GM12878 (cell line): ENCODE results near the gene TSPYL2. TPM values are rescaled to one million over a fixed set of nuclear protein-coding genes. Genes with fewer than 3 reads are reported as not detected.

Source experiments
- BACH1 ChIP-seq: fragments of 450-650 bp; IDR thresholded peaks from 2 replicates; pipeline ENCODE4 v1.6.1; 2017; ENCODE audit warnings: mild to moderate bottlenecking, borderline replicate concordance
- BMI1 ChIP-seq: fragments of 450-650 bp; IDR thresholded peaks from 2 replicates; pipeline ENCODE4 v1.6.1; 2016; ENCODE audit warnings: mild to moderate bottlenecking, moderate library complexity, borderline replicate concordance
- CREM ChIP-seq: IDR thresholded peaks from 2 replicates; pipeline ENCODE4 v1.6.1; 2014; ENCODE audit warnings: antibody characterized with exemption, low read depth
- DPF2 ChIP-seq: fragments of 450-650 bp; IDR thresholded peaks from 2 replicates; pipeline ENCODE4 v1.6.1; 2017; ENCODE audit warnings: mild to moderate bottlenecking
- ESRRA ChIP-seq: IDR thresholded peaks from 2 replicates; pipeline ENCODE4 v1.6.1; 2012; ENCODE audit warnings: mild to moderate bottlenecking, low read length, improper control_type of control experiment
- JUND ChIP-seq: IDR thresholded peaks from 2 replicates; pipeline ENCODE4 v1.6.1; 2012; ENCODE audit warnings: low read depth, mild to moderate bottlenecking, low read length, improper control_type of control experiment, moderate library complexity
- SPI1 ChIP-seq: IDR thresholded peaks from 2 replicates; pipeline ENCODE4 v1.6.1; 2011; ENCODE audit warnings: low read depth, mild to moderate bottlenecking, low read length, moderate library complexity, borderline replicate concordance; ENCODE audit not compliant: insufficient read depth
- TCF3 ChIP-seq: IDR thresholded peaks from 2 replicates; pipeline ENCODE4 v1.6.1; 2012; ENCODE audit warnings: low read depth, mild to moderate bottlenecking, low read length, borderline replicate concordance; ENCODE audit not compliant: insufficient read depth
- TCF7 ChIP-seq: IDR thresholded peaks from 2 replicates; pipeline ENCODE4 v1.6.1; 2014; ENCODE audit warnings: antibody characterized with exemption, borderline replicate concordance
- ZNF384 ChIP-seq: IDR thresholded peaks from 2 replicates; pipeline ENCODE4 v1.6.1; 2012; ENCODE audit warnings: low read depth, mild to moderate bottlenecking, low read length, improper control_type of control experiment, borderline replicate concordance
- polyA plus RNA-seq, 11 experiments: library from polyadenylated mRNA; depleted of rRNA in 4 of 11; unstranded in 6 of 11; stranded (reverse) in 5 of 11; fragments of >200 nt; fragmentation: Nextera tagmentation in 4 of 11; fragmentation: Illumina TruSeq in 1 of 11; extraction: Ambion mirVana in 4 of 11; extraction: Trizol in 1 of 11; gene quantifications; 1 replicate in 1 of 11; 2 replicates in 10 of 11; pipeline versions ENCODE4 v1.2.1 to v1.2.3, GENCODE V29; 2011 to 2016; ENCODE audit warnings: inconsistent platforms in 2 of 11, missing spikeins in 2 of 11, low read depth in 1 of 11
- total RNA-seq, 4 experiments: library from RNA; depleted of rRNA in 3 of 4; stranded (reverse); fragments of >200 nt in 3 of 4; fragmentation: Illumina TruSeq in 1 of 4; extraction: Trizol in 1 of 4; gene quantifications; 2 replicates each; pipeline versions ENCODE4 v1.2.1 to v1.2.3, GENCODE V29; 2013 to 2021
- TF ChIP-seq, protein P1 (sequence below): IDR thresholded peaks from 2 replicates; pipeline ENCODE4 v1.6.1; 2012; ENCODE audit warnings: improper control_type of control experiment, low read depth, low read length; ENCODE audit not compliant: insufficient replicate concordance
- TF ChIP-seq, protein P2 (sequence below): fragments of 450-650 bp; formaldehyde crosslinking; IDR thresholded peaks from 2 replicates; pipeline ENCODE4 v1.4.0; 2022; ENCODE audit warnings: mild to moderate bottlenecking, moderate library complexity
- TF ChIP-seq, protein P3 (sequence below): fragments of 450-650 bp; IDR thresholded peaks from 2 replicates; pipeline ENCODE4 v1.6.1; 2014; ENCODE audit warnings: mild to moderate bottlenecking
- TF ChIP-seq, protein P4 (sequence below), 3 experiments: IDR thresholded peaks in 2 of 3; conservative IDR thresholded peaks in 1 of 3; 2 replicates each; pipeline ENCODE4 v1.5.1; 2011; ENCODE audit warnings: low read depth in 3 of 3, low read length in 3 of 3, mild to moderate bottlenecking in 3 of 3, control low read depth in 2 of 3, moderate library complexity in 2 of 3, inconsistent platforms in 1 of 3, mixed read lengths in 1 of 3; ENCODE audit not compliant: control insufficient read depth in 2 of 3, insufficient read depth in 1 of 3; ENCODE audit errors: extremely low read depth in 1 of 3

TSPYL2 gene
- total and polyA plus RNA-seq, 10 of the 15 experiments (the other 5 are each of a cell fraction or from before 2014, with no cell fraction given): 0.53 to 24.6 (median 14.5) TPM

GRCh38 chrX:53088136-53088974 lies 6.2 kb downstream of the TSPYL2 start (continued):
- TF ChIP-seq, protein P1, sequence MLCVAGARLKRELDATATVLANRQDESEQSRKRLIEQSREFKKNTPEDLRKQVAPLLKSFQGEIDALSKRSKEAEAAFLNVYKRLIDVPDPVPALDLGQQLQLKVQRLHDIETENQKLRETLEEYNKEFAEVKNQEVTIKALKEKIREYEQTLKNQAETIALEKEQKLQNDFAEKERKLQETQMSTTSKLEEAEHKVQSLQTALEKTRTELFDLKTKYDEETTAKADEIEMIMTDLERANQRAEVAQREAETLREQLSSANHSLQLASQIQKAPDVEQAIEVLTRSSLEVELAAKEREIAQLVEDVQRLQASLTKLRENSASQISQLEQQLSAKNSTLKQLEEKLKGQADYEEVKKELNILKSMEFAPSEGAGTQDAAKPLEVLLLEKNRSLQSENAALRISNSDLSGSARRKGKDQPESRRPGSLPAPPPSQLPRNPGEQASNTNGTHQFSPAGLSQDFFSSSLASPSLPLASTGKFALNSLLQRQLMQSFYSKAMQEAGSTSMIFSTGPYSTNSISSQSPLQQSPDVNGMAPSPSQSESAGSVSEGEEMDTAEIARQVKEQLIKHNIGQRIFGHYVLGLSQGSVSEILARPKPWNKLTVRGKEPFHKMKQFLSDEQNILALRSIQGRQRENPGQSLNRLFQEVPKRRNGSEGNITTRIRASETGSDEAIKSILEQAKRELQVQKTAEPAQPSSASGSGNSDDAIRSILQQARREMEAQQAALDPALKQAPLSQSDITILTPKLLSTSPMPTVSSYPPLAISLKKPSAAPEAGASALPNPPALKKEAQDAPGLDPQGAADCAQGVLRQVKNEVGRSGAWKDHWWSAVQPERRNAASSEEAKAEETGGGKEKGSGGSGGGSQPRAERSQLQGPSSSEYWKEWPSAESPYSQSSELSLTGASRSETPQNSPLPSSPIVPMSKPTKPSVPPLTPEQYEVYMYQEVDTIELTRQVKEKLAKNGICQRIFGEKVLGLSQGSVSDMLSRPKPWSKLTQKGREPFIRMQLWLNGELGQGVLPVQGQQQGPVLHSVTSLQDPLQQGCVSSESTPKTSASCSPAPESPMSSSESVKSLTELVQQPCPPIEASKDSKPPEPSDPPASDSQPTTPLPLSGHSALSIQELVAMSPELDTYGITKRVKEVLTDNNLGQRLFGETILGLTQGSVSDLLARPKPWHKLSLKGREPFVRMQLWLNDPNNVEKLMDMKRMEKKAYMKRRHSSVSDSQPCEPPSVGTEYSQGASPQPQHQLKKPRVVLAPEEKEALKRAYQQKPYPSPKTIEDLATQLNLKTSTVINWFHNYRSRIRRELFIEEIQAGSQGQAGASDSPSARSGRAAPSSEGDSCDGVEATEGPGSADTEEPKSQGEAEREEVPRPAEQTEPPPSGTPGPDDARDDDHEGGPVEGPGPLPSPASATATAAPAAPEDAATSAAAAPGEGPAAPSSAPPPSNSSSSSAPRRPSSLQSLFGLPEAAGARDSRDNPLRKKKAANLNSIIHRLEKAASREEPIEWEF: no peak
- TF ChIP-seq, protein P2, sequence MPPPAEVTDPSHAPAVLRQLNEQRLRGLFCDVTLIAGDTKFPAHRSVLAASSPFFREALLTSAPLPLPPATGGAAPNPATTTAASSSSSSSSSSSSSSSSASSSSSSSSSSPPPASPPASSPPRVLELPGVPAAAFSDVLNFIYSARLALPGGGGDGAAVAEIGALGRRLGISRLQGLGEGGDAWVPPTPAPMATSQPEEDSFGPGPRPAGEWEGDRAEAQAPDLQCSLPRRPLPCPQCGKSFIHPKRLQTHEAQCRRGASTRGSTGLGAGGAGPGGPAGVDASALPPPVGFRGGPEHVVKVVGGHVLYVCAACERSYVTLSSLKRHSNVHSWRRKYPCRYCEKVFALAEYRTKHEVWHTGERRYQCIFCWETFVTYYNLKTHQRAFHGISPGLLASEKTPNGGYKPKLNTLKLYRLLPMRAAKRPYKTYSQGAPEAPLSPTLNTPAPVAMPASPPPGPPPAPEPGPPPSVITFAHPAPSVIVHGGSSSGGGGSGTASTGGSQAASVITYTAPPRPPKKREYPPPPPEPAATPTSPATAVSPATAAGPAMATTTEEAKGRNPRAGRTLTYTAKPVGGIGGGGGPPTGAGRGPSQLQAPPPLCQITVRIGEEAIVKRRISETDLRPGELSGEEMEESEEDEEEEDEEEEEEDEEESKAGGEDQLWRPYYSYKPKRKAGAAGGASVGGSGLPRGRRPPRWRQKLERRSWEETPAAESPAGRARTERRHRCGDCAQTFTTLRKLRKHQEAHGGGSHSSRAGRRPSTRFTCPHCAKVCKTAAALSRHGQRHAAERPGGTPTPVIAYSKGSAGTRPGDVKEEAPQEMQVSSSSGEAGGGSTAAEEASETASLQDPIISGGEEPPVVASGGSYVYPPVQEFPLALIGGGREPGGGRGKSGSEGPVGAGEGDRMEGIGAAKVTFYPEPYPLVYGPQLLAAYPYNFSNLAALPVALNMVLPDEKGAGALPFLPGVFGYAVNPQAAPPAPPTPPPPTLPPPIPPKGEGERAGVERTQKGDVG (CRISPR knock-in tag): no peak
- TF ChIP-seq BMI1: no peak
- no peak for TF ChIP-seq ZNF384
- TF ChIP-seq, protein P3, sequence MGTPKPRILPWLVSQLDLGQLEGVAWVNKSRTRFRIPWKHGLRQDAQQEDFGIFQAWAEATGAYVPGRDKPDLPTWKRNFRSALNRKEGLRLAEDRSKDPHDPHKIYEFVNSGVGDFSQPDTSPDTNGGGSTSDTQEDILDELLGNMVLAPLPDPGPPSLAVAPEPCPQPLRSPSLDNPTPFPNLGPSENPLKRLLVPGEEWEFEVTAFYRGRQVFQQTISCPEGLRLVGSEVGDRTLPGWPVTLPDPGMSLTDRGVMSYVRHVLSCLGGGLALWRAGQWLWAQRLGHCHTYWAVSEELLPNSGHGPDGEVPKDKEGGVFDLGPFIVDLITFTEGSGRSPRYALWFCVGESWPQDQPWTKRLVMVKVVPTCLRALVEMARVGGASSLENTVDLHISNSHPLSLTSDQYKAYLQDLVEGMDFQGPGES: no peak
- no peak for TF ChIP-seq TCF3
- TF ChIP-seq, protein P4, sequence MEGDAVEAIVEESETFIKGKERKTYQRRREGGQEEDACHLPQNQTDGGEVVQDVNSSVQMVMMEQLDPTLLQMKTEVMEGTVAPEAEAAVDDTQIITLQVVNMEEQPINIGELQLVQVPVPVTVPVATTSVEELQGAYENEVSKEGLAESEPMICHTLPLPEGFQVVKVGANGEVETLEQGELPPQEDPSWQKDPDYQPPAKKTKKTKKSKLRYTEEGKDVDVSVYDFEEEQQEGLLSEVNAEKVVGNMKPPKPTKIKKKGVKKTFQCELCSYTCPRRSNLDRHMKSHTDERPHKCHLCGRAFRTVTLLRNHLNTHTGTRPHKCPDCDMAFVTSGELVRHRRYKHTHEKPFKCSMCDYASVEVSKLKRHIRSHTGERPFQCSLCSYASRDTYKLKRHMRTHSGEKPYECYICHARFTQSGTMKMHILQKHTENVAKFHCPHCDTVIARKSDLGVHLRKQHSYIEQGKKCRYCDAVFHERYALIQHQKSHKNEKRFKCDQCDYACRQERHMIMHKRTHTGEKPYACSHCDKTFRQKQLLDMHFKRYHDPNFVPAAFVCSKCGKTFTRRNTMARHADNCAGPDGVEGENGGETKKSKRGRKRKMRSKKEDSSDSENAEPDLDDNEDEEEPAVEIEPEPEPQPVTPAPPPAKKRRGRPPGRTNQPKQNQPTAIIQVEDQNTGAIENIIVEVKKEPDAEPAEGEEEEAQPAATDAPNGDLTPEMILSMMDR (IDR thresholded peaks at IDR 0.05 in 2 of 3, conservative IDR thresholded peaks at IDR 0.05 in 1 of 3; ENCODE audit: control insufficient read depth in 2 of 3, extremely low read depth in 1 of 3, insufficient read depth in 1 of 3, low read depth in 3 of 3, low read length in 3 of 3): no peak
- no peak for TF ChIP-seq TCF7
- TF ChIP-seq CREM: no peak
- TF ChIP-seq ESRRA: no peak
- TF ChIP-seq JUND: no peak
- TF ChIP-seq BACH1: no peak
- no peak for TF ChIP-seq DPF2
- TF ChIP-seq SPI1: peak; percentile 8; the same call in 1 of the 2 replicates
